GM23248 (cell line): Measurements from ENCODE around the gene MEIS2. TPM values are rescaled to one million over a fixed set of nuclear protein-coding genes. Genes with fewer than 3 reads are reported as not detected.

ENCODE experiments used
- DNase-seq: peaks from one replicate; pipeline ENCODE4 v3.0.0-alpha.2; 2015
- H2AFZ ChIP-seq: fragments of 200-600 bp; sonication (generic); 2 replicates; pipeline ENCODE4 v1.6.1; 2016; ENCODE audit warnings: antibody characterized with exemption
- H3F3A ChIP-seq: fragments of 200-600 bp; sonication (generic); 2 replicates; pipeline ENCODE4 v1.6.1; 2016; ENCODE audit warnings: mild to moderate bottlenecking, antibody characterized with exemption, mixed run types; ENCODE audit not compliant: insufficient read depth
- H3K27ac ChIP-seq: fragments of 200-600 bp; sonication (generic); 2 replicates; pipeline ENCODE4 v1.5.1; 2016; ENCODE audit warnings: mild to moderate bottlenecking
- H3K27me3 ChIP-seq: fragments of 200-600 bp; sonication (generic); replicated peaks from 2 replicates; pipeline ENCODE4 v1.6.1; 2016; ENCODE audit warnings: mild to moderate bottlenecking; ENCODE audit not compliant: insufficient read depth
- H3K36me3 ChIP-seq: fragments of 200-600 bp; sonication (generic); 2 replicates; pipeline ENCODE4 v1.6.1; 2016; ENCODE audit warnings: low read depth, mild to moderate bottlenecking
- H3K4me1 ChIP-seq: fragments of 200-600 bp; sonication (generic); 2 replicates; pipeline ENCODE4 v1.6.1; 2016; ENCODE audit warnings: mild to moderate bottlenecking; ENCODE audit not compliant: insufficient read depth
- H3K4me2 ChIP-seq: fragments of 200-600 bp; sonication (generic); one replicate; pipeline ENCODE4 v1.6.1; 2016; ENCODE audit warnings: mild to moderate bottlenecking; ENCODE audit not compliant: unreplicated experiment
- H3K4me3 ChIP-seq: fragments of 200-600 bp; sonication (generic); 2 replicates; pipeline ENCODE4 v1.5.1; 2016; ENCODE audit warnings: mild to moderate bottlenecking
- H3K79me2 ChIP-seq: fragments of 200-600 bp; sonication (generic); 2 replicates; pipeline ENCODE4 v1.6.1; 2016; ENCODE audit warnings: mild to moderate bottlenecking; ENCODE audit not compliant: insufficient read depth
- H3K9ac ChIP-seq: fragments of 200-600 bp; sonication (generic); 2 replicates; pipeline ENCODE4 v1.6.1; 2016; ENCODE audit warnings: mild to moderate bottlenecking
- H3K9me2 ChIP-seq: fragments of 200-600 bp; sonication (generic); 2 replicates; pipeline ENCODE4 v1.6.1; 2016; ENCODE audit warnings: mixed run types, mild to moderate bottlenecking, moderate library complexity; ENCODE audit not compliant: insufficient read depth
- H3K9me3 ChIP-seq: fragments of 200-600 bp; sonication (generic); one replicate; pipeline ENCODE4 v1.6.1; 2017; ENCODE audit warnings: low read depth
- H4K20me1 ChIP-seq: fragments of 200-600 bp; sonication (generic); 2 replicates; pipeline ENCODE4 v1.6.0; 2016; ENCODE audit not compliant: insufficient read depth
- EZH2 ChIP-seq: fragments of 200-600 bp; sonication (generic); IDR thresholded peaks from 2 replicates; pipeline ENCODE4 v1.6.1; 2018; ENCODE audit warnings: antibody characterized with exemption, mild to moderate bottlenecking; ENCODE audit not compliant: insufficient read depth, poor library complexity, severe bottlenecking
- EZH2phosphoT487 ChIP-seq: fragments of 200-600 bp; sonication (generic); IDR thresholded peaks from 2 replicates; pipeline ENCODE4 v1.6.1; 2018; ENCODE audit warnings: antibody characterized with exemption, moderate library complexity, mild to moderate bottlenecking, low read depth; ENCODE audit not compliant: insufficient read depth
- WGBS, 2 experiments: methylation state at CpG; one replicate each; pipeline ENCODE4 v1.1.6; 2015 to 2017; ENCODE audit warnings: low lambda C conversion rate in 2 of 2, low coverage in 1 of 2; ENCODE audit errors: missing lambda C conversion rate in 2 of 2; 5-methylcytosine and 5-hydroxymethylcytosine counted together
- in situ Hi-C: fragments of 300-500 bp; cut with MboI; formaldehyde crosslinking; loops from 2 replicates; pipeline ENCODE4 v1.15.0; 2020
- polyA plus RNA-seq: library from polyadenylated mRNA; unstranded; fragments of >200 nt; fragmentation: Nextera tagmentation; extraction: Ambion mirVana; gene quantifications from 2 replicates; pipeline ENCODE4 v1.2.1, GENCODE V29; 2016
- total RNA-seq: library from RNA; depleted of rRNA; stranded (reverse); fragments of >200 nt; shearing (Covaris generic); gene quantifications from 2 replicates; pipeline ENCODE4 v1.2.3, GENCODE V29; 2014

Gene MEIS2
- total and polyA plus RNA-seq, 2 experiments from 2014 or later: 23.7 to 24.1 TPM

- DNase-seq: no peak
- Histone ChIP-seq H3K9ac (no peak overlapping the region), H3K9me2 (no peaks in the 10 kb centered on the region), H4K20me1 (0 out of 2 replicates have a peak, but pooled peaks cover 5% of the 10 kb centered on the region), H3K79me2 (peaks cover 52% of the 10 kb centered on the region), H3K27me3 (no peaks in the 10 kb centered on the region), H3F3A (peaks cover 20% of the 10 kb centered on the region; the same call in 1 of the 2 replicates), H3K27ac (no peak overlapping the region), H3K4me1 (peaks cover 11% of the 10 kb centered on the region), H3K4me2 (no peak overlapping the region), H3K36me3 (peaks cover 34% of the 10 kb centered on the region), H3K4me3 (no peak overlapping the region), H3K9me3 (no peaks in the 10 kb centered on the region), H2AFZ (no peak overlapping the region)
- in situ Hi-C loops: no loop called here
- 96 to 97% methylated on average over 5 of the region's 5 CpGs for WGBS, 2 experiments
- TF ChIP-seq EZH2phosphoT487 (no peak), EZH2 (no peak)
Measured at GRCh38 chr15:37044915-37045648, 55.3 kb downstream of the MEIS2 start.

- Histone ChIP-seq H3K27me3 (no peaks in the 10 kb centered on the region), H3K4me2 (no peak overlapping the region), H4K20me1 (0 out of 2 replicates have a peak, but pooled peaks cover 8% of the 10 kb centered on the region), H3K9me3 (no peaks in the 10 kb centered on the region), H3K36me3 (peaks cover 46% of the 10 kb centered on the region), H3K4me1 (peaks cover under 1% of the 10 kb centered on the region; the same call in 1 of the 2 replicates), H3K27ac (no peak overlapping the region), H3K9ac (no peak overlapping the region), H2AFZ (no peak overlapping the region), H3F3A (peaks cover 2% of the 10 kb centered on the region), H3K79me2 (peaks cover 43% of the 10 kb centered on the region; the same call in 1 of the 2 replicates), H3K9me2 (no peaks in the 10 kb centered on the region), H3K4me3 (no peak overlapping the region)
- TF ChIP-seq EZH2phosphoT487 (no peak), EZH2 (no peak)
- WGBS, 2 experiments: 94 to 98% methylated on average over 4 of the region's 4 CpGs
- DNase-seq: no peak
- in situ Hi-C loops: no loop called here
Measured at GRCh38 chr15:37041836-37042235, 58.5 kb downstream of the MEIS2 start.

DNA sequence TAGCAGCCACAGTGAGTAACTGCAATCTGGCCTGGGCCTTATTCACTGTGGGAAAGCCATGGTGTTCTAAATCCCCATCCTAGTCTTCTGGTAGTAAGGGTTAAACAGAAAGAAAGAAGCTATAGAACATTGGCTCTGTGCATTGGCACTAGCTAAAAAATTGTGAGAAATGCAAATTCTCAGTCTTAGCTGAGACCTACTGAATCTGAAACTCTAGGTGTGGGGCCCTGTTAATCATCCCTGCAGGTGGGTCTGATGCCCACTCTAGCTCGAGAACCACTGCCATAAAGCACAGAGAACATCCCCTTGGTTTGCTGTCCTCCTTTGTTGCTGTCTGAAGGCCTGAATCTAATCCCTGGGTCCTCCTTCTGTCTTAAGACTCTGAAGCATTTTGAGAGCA is 59.3 kb downstream of the MEIS2 start:
- Histone ChIP-seq H3K79me2 (peaks cover 43% of the 10 kb centered on the region; the same call in 1 of the 2 replicates), H3K9me3 (no peaks in the 10 kb centered on the region), H3K4me3 (no peak overlapping the region), H4K20me1 (0 out of 2 replicates have a peak, but pooled peaks cover 8% of the 10 kb centered on the region), H3K9ac (no peak overlapping the region), H3K4me2 (no peak overlapping the region), H2AFZ (no peak overlapping the region), H3K27me3 (no peaks in the 10 kb centered on the region), H3K27ac (no peak overlapping the region), H3K9me2 (no peaks in the 10 kb centered on the region), H3K4me1 (no peaks in the 10 kb centered on the region), H3K36me3 (peaks cover 54% of the 10 kb centered on the region), H3F3A (peaks cover 10% of the 10 kb centered on the region)
- in situ Hi-C loops: no loop called here
- DNase-seq: no peak
- WGBS, 2 experiments: 100% methylated on average over 1 of the region's 1 CpG
- no peak for TF ChIP-seq EZH2
- TF ChIP-seq EZH2phosphoT487: no peak

DNA sequence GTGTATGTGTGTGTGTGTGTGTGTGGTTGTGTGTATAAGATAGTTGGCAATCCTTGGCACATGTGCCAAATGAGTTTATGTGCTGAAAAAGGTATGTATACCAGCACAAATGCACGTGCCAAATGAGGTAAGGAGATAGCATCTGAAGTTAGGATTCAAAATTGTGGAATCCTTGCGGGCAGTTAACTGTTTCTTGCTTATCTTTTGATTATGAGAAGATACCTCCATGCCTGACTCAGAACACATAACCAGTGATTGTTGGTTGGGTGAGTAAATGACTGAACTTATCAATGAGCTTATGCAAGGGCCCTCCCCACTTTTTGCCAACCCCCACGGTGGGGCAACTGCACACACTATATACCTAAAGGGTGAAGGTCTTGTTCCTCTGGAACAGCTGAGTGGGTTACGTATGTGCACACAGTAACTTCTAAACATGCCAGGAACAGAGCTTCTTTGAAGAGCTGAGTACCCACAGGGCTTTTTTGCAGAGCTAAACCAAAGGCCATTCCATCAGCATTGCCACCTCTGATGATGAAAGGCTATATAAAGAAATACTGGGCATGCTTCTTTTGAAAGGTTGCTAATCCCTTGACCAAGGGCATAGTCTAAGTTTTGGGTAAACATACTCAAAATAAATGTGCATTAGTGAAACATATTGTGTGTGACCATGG is 60.1 kb downstream of the MEIS2 start:
- in situ Hi-C loops: no loop called here
- WGBS, 2 experiments: 85% methylated on average over 4 of the region's 4 CpGs
- H3K9me2 ChIP-seq: no peaks in the 10 kb centered on the region
- no peak overlapping the region for H3K4me3 ChIP-seq
- 0 out of 2 replicates have a peak, but pooled peaks cover 8% of the 10 kb centered on the region for H4K20me1 ChIP-seq
- TF ChIP-seq EZH2 (no peak), EZH2phosphoT487 (no peak)
- peaks cover 6% of the 10 kb centered on the region; the same call in 1 of the 2 replicates for H3K4me1 ChIP-seq
- no peak overlapping the region for H2AFZ ChIP-seq
- no peak overlapping the region for H3K9ac ChIP-seq
- H3K4me2 ChIP-seq: no peak overlapping the region
- H3K27ac ChIP-seq: no peak overlapping the region
- H3K36me3 ChIP-seq: peaks cover 59% of the 10 kb centered on the region
- H3F3A ChIP-seq: peaks cover 16% of the 10 kb centered on the region
- H3K27me3 ChIP-seq: no peaks in the 10 kb centered on the region
- DNase-seq: no peak
- no peaks in the 10 kb centered on the region for H3K9me3 ChIP-seq
- H3K79me2 ChIP-seq: peaks cover 37% of the 10 kb centered on the region; the same call in 1 of the 2 replicates
